HG03280 (cell line): ENCODE results near the gene LAPTM4A.
A peak's percentile ranks its signal among the peaks of the same experiment; 100 is the strongest.

ENCODE experiments used
- ATAC-seq: cut with Tn5 transposase; IDR thresholded peaks from one replicate; pipeline ENCODE4 v1.9.1; 2021; ENCODE audit warnings: mild to moderate bottlenecking, moderate library complexity; ENCODE audit not compliant: unreplicated experiment

LAPTM4A gene

DNA sequence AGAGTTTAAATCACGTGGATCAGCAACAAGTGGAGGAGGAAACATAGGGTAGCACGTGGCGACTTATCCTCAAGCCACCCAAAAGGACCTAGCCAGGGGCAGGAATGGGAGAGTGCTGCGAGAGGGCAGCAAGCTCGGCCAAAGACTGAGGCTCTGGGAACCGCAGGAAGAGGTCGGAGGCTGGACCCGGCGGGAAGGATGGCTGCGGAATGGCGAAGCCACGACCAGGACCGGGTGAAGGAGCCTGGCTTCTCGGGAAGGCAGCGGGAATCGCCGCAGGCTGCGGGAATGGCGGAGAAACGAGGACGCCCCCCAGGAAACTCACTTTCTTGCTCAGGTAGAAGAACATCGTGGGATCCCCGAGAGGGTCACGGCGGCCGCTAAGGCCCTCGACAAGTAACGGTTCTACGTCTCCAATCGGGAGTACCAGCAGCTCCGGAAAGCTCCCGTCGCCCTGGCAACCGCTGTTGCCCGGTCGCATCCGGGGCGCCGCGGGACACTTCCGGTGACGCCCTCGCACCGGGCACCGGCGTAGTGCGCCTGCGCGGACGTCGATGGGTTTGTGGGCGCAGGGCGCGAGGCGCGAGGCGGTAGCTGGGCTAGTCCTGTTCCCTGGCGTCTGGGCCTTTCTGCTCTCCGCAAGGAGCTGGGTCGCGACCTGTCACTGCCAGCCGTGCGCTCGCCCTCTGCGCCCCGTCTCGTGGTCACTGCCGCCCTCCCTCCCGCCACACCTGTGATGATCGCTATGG is 61.6 kb downstream of the LAPTM4A start, which contains the start of gene WDR35:
Gene WDR35, minus strand, starts transcription at position 439 of the 749 bp plus-strand sequence. Its CDS starts 90 bp downstream, at position 349.
- peak; percentile 90 for ATAC-seq

DNA sequence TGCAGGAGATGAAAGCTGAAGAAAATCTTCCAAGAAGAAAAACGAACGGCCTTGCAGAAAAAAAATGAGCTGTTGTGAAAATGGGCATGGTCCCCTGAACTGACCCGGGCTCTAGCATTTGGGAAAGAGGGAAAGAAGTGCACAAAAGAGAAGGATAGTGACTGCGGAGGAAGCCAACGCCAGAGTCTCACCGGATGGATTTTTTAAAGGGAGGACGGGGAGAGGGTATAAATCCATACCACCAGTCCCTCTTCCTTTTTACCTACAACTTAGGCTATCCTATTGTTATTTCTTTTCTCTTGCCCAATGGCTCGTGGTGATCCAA is 62.1 kb downstream of the LAPTM4A start:
- no peak for ATAC-seq

DNA sequence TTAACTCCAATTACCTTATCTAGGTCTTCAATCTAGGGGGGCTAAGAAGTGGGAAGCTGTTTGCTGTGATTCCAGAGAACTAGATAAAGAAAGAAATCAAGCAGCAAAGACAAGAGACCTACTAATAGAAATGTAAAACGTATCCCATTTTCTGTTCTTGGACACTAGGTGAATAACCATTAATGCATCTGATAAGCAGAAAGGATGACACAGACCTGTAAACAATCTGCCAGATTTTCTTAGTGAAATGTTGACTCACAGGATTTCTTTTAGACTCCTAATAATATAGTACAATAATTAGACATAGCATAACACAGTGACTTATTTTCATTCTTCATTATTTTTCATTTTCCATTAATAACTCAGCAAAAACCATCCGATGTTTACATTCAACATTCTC is 62.8 kb downstream of the LAPTM4A start:
- ATAC-seq = no peak

DNA sequence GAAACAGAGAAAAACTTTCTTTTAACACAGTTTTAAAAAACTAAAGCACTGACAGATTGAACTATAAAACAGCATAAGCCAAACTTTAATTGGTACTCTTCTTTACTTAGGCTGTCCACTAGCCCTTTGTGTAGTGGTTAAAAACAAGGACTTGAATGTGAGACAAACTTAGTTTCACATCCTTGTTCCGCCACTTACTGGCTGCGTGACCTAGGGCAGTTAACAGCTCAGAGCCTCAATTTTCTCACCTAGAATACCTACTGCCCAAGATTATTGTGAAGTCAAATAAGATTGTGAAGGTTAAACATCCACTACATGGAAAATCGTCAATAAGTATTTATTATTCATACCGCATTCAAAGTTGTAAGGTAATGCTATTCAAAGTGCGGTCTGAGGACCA is 63.5 kb downstream of the LAPTM4A start:
- ATAC-seq = peak; percentile 57
